Camera-type eye (tissue), 1 donor: ENCODE measurements around the gene KRTAP10-7. TPM values are rescaled to one million over a fixed set of nuclear protein-coding genes. Genes with fewer than 3 reads are reported as not detected.

Experiments
- total RNA-seq: library from RNA; depleted of rRNA; stranded (reverse); fragments of >200 nt; gene quantifications from one replicate; pipeline ENCODE4 v1.2.3, GENCODE V29; 2014

The KRTAP10-7 gene
- not detected for total RNA-seq

GRCh38 chr21:44600118-44600978 is at the start of gene KRTAP10-7:
TSS of gene KRTAP10-7 (plus strand) at chr21:44600597. CDS start at chr21:44600622, 25 bp downstream.

GRCh38 chr21:44551340-44551961 is 48.9 kb upstream of the KRTAP10-7 start, which contains the start of gene KRTAP10-2:
TSS of gene KRTAP10-2 (minus strand) at chr21:44551505. CDS start at chr21:44551458, 47 bp downstream.

GRCh38 chr21:44558695-44559094 is 41.7 kb upstream of the KRTAP10-7 start, which contains the start of gene KRTAP10-3:
TSS of gene KRTAP10-3 (minus strand) at chr21:44558795. CDS start at chr21:44558715, 80 bp downstream.

GRCh38 chr21:44573630-44574456 is 26.6 kb upstream of the KRTAP10-7 start, which contains the start of gene KRTAP10-4:
TSS of gene KRTAP10-4 (plus strand) at chr21:44573729. CDS start at chr21:44573759, 30 bp downstream.

GRCh38 chr21:44580231-44580821 is 20.1 kb upstream of the KRTAP10-7 start, which contains the start of gene KRTAP10-5:
TSS of gene KRTAP10-5 (minus strand) at chr21:44580604. CDS start at chr21:44580578, 26 bp downstream.

GRCh38 chr21:44592446-44593311 is 7.7 kb upstream of the KRTAP10-7 start, which contains the start of gene KRTAP10-6:
TSS of gene KRTAP10-6 (minus strand) at chr21:44592505. CDS start at chr21:44592484, 21 bp downstream.

GRCh38 chr21:44612029-44612486 is 11.7 kb downstream of the KRTAP10-7 start, which contains the start of gene KRTAP10-8:
TSS of gene KRTAP10-8 (plus strand) at chr21:44612079. CDS start at chr21:44612101, 22 bp downstream.

GRCh38 chr21:44626673-44627143 is 26.3 kb downstream of the KRTAP10-7 start, which contains the start of gene KRTAP10-9:
TSS of gene KRTAP10-9 (plus strand) at chr21:44627093. CDS start at chr21:44627172, 79 bp downstream.

GRCh38 chr21:44637018-44637850 is 36.8 kb downstream of the KRTAP10-7 start, which contains the start of gene KRTAP10-10:
TSS of gene KRTAP10-10 (plus strand) at chr21:44637356. CDS start at chr21:44637418, 62 bp downstream.

GRCh38 chr21:44646366-44647221 is 46.2 kb downstream of the KRTAP10-7 start, which contains the start of gene KRTAP10-11:
TSS of gene KRTAP10-11 (plus strand) at chr21:44646414. CDS start at chr21:44646459, 45 bp downstream.

Other genes starting within 250 kb of the KRTAP10-7 start
- gene TRPM2, start 247.0 kb upstream of the KRTAP10-7 start, total RNA-seq = 3.0 TPM
- gene LRRC3, start 145.1 kb upstream of the KRTAP10-7 start, total RNA-seq = 3.4 TPM
- not detected for gene KRTAP10-1, start 60.4 kb upstream of the KRTAP10-7 start, total RNA-seq
- gene KRTAP10-2, start 49.1 kb upstream of the KRTAP10-7 start, total RNA-seq = not detected
- gene KRTAP10-3, start 41.8 kb upstream of the KRTAP10-7 start, total RNA-seq = not detected
- gene KRTAP10-4, start 26.9 kb upstream of the KRTAP10-7 start, total RNA-seq = not detected
- not detected for gene KRTAP10-5, start 20.0 kb upstream of the KRTAP10-7 start, total RNA-seq
- gene KRTAP10-6, start 8.1 kb upstream of the KRTAP10-7 start, total RNA-seq = not detected
- not detected for gene KRTAP10-8, start 11.5 kb downstream of the KRTAP10-7 start, total RNA-seq
- gene KRTAP10-9, start 26.5 kb downstream of the KRTAP10-7 start, total RNA-seq = not detected
- not detected for gene KRTAP10-10, start 36.8 kb downstream of the KRTAP10-7 start, total RNA-seq
- gene KRTAP10-11, start 45.8 kb downstream of the KRTAP10-7 start, total RNA-seq = not detected
- gene KRTAP12-4, start 54.1 kb downstream of the KRTAP10-7 start, total RNA-seq = not detected
- gene KRTAP12-3, start 57.3 kb downstream of the KRTAP10-7 start, total RNA-seq = not detected
- gene KRTAP12-2, start 66.3 kb downstream of the KRTAP10-7 start, total RNA-seq = not detected
- gene KRTAP12-1, start 81.6 kb downstream of the KRTAP10-7 start, total RNA-seq = not detected
- not detected for gene KRTAP10-12, start 96.6 kb downstream of the KRTAP10-7 start, total RNA-seq
- gene TSPEAR, start 111.0 kb downstream of the KRTAP10-7 start, total RNA-seq = not detected
- gene UBE2G2, start 201.2 kb downstream of the KRTAP10-7 start, total RNA-seq = 73.3 TPM
- gene SUMO3, start 217.5 kb downstream of the KRTAP10-7 start, total RNA-seq = 59.3 TPM